HEK293T (cell line): Measurements from ENCODE around the gene ST3GAL6.

Experiments used
- ARNT ChIP-seq: fragments of 450-650 bp; IDR thresholded peaks from 2 replicates; pipeline ENCODE4 v1.6.1; 2017; ENCODE audit warnings: mild to moderate bottlenecking
- LEF1 ChIP-seq: fragments of 450-650 bp; IDR thresholded peaks from 2 replicates; pipeline ENCODE4 v1.6.1; 2017; ENCODE audit warnings: mild to moderate bottlenecking, borderline replicate concordance

DNA sequence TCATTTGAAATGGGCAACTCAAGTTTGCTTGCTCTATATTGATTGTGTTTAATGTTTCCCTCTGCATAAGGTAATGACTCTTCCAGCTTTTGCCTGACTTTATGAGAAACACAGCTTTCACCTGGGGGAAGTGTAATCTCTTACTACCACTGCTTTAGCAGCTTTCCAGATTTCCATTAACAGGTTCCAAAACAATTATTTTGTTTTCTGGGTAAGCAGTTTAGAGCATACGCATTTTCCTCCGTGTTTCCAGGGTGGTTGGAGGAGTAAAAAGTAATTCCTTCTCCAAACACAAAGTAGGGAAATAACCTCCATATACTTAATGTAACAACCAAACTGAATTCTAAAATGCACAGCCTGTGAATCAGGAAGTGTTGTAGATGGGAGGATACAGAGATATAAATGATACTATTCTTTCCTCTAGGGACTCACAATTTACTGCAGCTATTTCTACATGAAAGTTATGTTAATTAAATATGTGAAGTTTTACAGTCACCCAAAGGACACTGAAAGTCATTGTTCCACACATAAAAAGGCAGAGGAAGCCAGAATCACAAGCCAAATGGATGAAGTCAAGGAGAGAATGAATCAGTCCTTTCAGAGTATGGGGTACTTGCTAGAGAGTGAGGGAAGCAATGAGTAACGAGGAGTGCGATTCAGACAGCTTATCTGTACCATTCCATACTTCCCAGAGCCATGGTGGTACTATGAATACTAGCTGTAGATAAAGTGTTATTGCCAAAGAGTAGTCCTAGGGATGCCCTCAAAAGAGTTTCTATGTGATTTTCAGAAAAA lies 16.6 kb downstream of the ST3GAL6 start:
- TF ChIP-seq ARNT (no peak), LEF1 (no peak)
